Measurements from ENCODE around the gene FPGT.
"Not testable (repeated sequence)": the region's sequence is repeated elsewhere in the genome, so short reads cannot be mapped to it uniquely, and the experiment has no call there.

FPGT gene

GRCh38 chr1:74197657-74198552 is at the start of gene FPGT, which contains the start of gene LRRIQ3:
TSS of gene FPGT (plus strand) at chr1:74198242. CDS start at chr1:74198279, 37 bp downstream.
TSS of gene LRRIQ3 (minus strand) at chr1:74198176. CDS start at chr1:74183684, 14,492 bp downstream.
- DNase-seq, result peak; percentile 99

GRCh38 chr1:74160046-74160445 is 38.0 kb upstream of the FPGT start:
- no peak for DNase-seq

- no peak for DNase-seq
Measured at GRCh38 chr1:74161497-74161896, 36.5 kb upstream of the FPGT start.

GRCh38 chr1:74162333-74162732 is 35.7 kb upstream of the FPGT start:
- DNase-seq, result no peak

- not testable (repeated sequence) for DNase-seq
Measured at GRCh38 chr1:74174423-74174822, 23.6 kb upstream of the FPGT start.

- no peak for DNase-seq
Measured at GRCh38 chr1:74180490-74180889, 17.6 kb upstream of the FPGT start.

- DNase-seq, result no peak
Measured at GRCh38 chr1:74193908-74194307, 4.1 kb upstream of the FPGT start.

GRCh38 chr1:74195339-74195738 is 2.7 kb upstream of the FPGT start:
- DNase-seq, result no peak

GRCh38 chr1:74197255-74197654 is 787 bp upstream of the FPGT start:
- no peak for DNase-seq

- DNase-seq, result no peak
Measured at GRCh38 chr1:74199504-74199903, 1.5 kb downstream of the FPGT start.

- no peak for DNase-seq
Measured at GRCh38 chr1:74205266-74205665, 7.2 kb downstream of the FPGT start.

- no peak for DNase-seq
Measured at GRCh38 chr1:74215229-74215628, 17.2 kb downstream of the FPGT start.

GRCh38 chr1:74222701-74223100 is 24.7 kb downstream of the FPGT start:
- no peak for DNase-seq

GRCh38 chr1:74223453-74223852 is 25.4 kb downstream of the FPGT start:
- no peak for DNase-seq

- DNase-seq, result no peak
Measured at GRCh38 chr1:74235153-74235552, 37.1 kb downstream of the FPGT start, which contains the start of gene TNNI3K. TSS of gene TNNI3K (plus strand) at chr1:74235387. CDS start at chr1:74235452, 65 bp downstream.

GRCh38 chr1:74236440-74236839 is 38.4 kb downstream of the FPGT start:
- DNase-seq, result no peak

GRCh38 chr1:74237035-74237434 is 39.0 kb downstream of the FPGT start:
- no peak for DNase-seq

GRCh38 chr1:74237787-74238186 is 39.7 kb downstream of the FPGT start:
- DNase-seq, result no peak

GRCh38 chr1:74245168-74245772 is 47.2 kb downstream of the FPGT start:
- DNase-seq, result no peak

GRCh38 chr1:74246315-74246714 is 48.3 kb downstream of the FPGT start:
- no peak for DNase-seq

GRCh38 chr1:74247881-74248528 is 50.0 kb downstream of the FPGT start:
- no peak for DNase-seq

GRCh38 chr1:74253243-74253824 is 55.3 kb downstream of the FPGT start:
- not testable (repeated sequence) for DNase-seq
